ENCODE data around the gene UQCRHL. TPM values are rescaled to one million over a fixed set of nuclear protein-coding genes. Genes with fewer than 3 reads are reported as not detected.

UQCRHL gene
- total RNA-seq, 2 donors from 2014 or later, result 1.6 to 3.7 TPM

- Mint-ChIP-seq H3K36me3 (ENCODE audit: low read depth) (no peaks in the 10 kb centered on the region), H3K4me3 (no peak overlapping the region), H3K9me3 (no peaks in the 10 kb centered on the region), H3K4me1 (peaks cover 43% of the 10 kb centered on the region), H3K27ac (peak overlapping the region; percentile 64), H3K27me3 (ENCODE audit: insufficient read depth) (no peaks in the 10 kb centered on the region)
- Histone ChIP-seq H3K9ac (ENCODE audit: extremely low read depth, low read length, poor library complexity, severe bottlenecking) (no peak overlapping the region), H3K27me3 (ENCODE audit: control insufficient read depth, insufficient read depth, low read length, poor library complexity, severe bottlenecking) (no peaks in the 10 kb centered on the region), H3K27ac (ENCODE audit: low read depth, low read length) (no peak overlapping the region), H3K4me3 (ENCODE audit: low read length) (no peak overlapping the region), H3K9me3 (ENCODE audit: control insufficient read depth, low read length) (no peaks in the 10 kb centered on the region), H3K4me1 (ENCODE audit: control insufficient read depth, insufficient read depth, low read length) (peaks cover 20% of the 10 kb centered on the region), H3K36me3 (ENCODE audit: control insufficient read depth, insufficient read depth, low read length) (no peaks in the 10 kb centered on the region)
- no peak for TF ChIP-seq CTCF (conservative IDR thresholded peaks at IDR 0.05)
- peak; percentile 69 for DNase-seq
- 90 to 94% methylated on average over 11 to 14 of the region's 14 CpGs for WGBS, 2 experiments (ENCODE audit: insufficient coverage in 1 of 2, insufficient read length in 1 of 2)
Observed at GRCh38 chr1:15797614-15798390, 9.6 kb downstream of the UQCRHL start.

GRCh38 chr1:15796086-15796462 lies 11.4 kb downstream of the UQCRHL start:
- no peaks in the 10 kb centered on the region for H3K36me3 ChIP-seq (ENCODE audit: control insufficient read depth, insufficient read depth, low read length)
- H3K4me1 Mint-ChIP-seq, result peaks cover 33% of the 10 kb centered on the region
- H3K27ac ChIP-seq (ENCODE audit: low read depth, low read length), result no peak overlapping the region
- no peak for TF ChIP-seq CTCF (conservative IDR thresholded peaks at IDR 0.05)
- H3K27me3 ChIP-seq (ENCODE audit: control insufficient read depth, insufficient read depth, low read length, poor library complexity, severe bottlenecking), result no peaks in the 10 kb centered on the region
- no peaks in the 10 kb centered on the region for H3K9me3 ChIP-seq (ENCODE audit: control insufficient read depth, low read length)
- H3K27ac Mint-ChIP-seq, result peak overlapping the region; percentile 24
- 82 to 100% methylated on average over 1 to 2 of the region's 2 CpGs for WGBS, 2 experiments (ENCODE audit: insufficient coverage in 1 of 2, insufficient read length in 1 of 2)
- H3K4me3 Mint-ChIP-seq, result no peak overlapping the region
- no peaks in the 10 kb centered on the region for H3K36me3 Mint-ChIP-seq (ENCODE audit: low read depth)
- no peaks in the 10 kb centered on the region for H3K27me3 Mint-ChIP-seq (ENCODE audit: insufficient read depth)
- H3K4me1 ChIP-seq (ENCODE audit: control insufficient read depth, insufficient read depth, low read length), result peaks cover 20% of the 10 kb centered on the region
- no peak overlapping the region for H3K4me3 ChIP-seq (ENCODE audit: low read length)
- no peaks in the 10 kb centered on the region for H3K9me3 Mint-ChIP-seq
- no peak for DNase-seq
- H3K9ac ChIP-seq (ENCODE audit: extremely low read depth, low read length, poor library complexity, severe bottlenecking), result no peak overlapping the region

GRCh38 chr1:15788624-15789301 lies 18.7 kb downstream of the UQCRHL start:
- WGBS, 2 experiments (ENCODE audit: insufficient coverage in 1 of 2, insufficient read length in 1 of 2), result 93 to 96% methylated on average over 11 to 13 of the region's 13 CpGs
- Mint-ChIP-seq H3K4me1 (peaks cover 8% of the 10 kb centered on the region), H3K27ac (no peak overlapping the region), H3K4me3 (no peak overlapping the region), H3K9me3 (no peaks in the 10 kb centered on the region), H3K36me3 (ENCODE audit: low read depth) (peaks cover 19% of the 10 kb centered on the region), H3K27me3 (ENCODE audit: insufficient read depth) (no peaks in the 10 kb centered on the region)
- H3K27me3 ChIP-seq (ENCODE audit: control insufficient read depth, insufficient read depth, low read length, poor library complexity, severe bottlenecking), result no peaks in the 10 kb centered on the region
- no peak overlapping the region for H3K9ac ChIP-seq (ENCODE audit: extremely low read depth, low read length, poor library complexity, severe bottlenecking)
- no peak overlapping the region for H3K4me3 ChIP-seq (ENCODE audit: low read length)
- TF ChIP-seq CTCF (conservative IDR thresholded peaks at IDR 0.05), result no peak
- no peaks in the 10 kb centered on the region for H3K9me3 ChIP-seq (ENCODE audit: control insufficient read depth, low read length)
- no peak overlapping the region for H3K27ac ChIP-seq (ENCODE audit: low read depth, low read length)
- H3K36me3 ChIP-seq (ENCODE audit: control insufficient read depth, insufficient read depth, low read length), result peaks cover 8% of the 10 kb centered on the region
- DNase-seq, result no peak
- H3K4me1 ChIP-seq (ENCODE audit: control insufficient read depth, insufficient read depth, low read length), result peaks cover under 1% of the 10 kb centered on the region
